Fibroblast of mammary gland (primary cell): Measurements from ENCODE around the gene REEP6.

Source experiments
- DNase-seq: peaks from one replicate; pipeline ENCODE4 v3.0.0-alpha.2; 2010; ENCODE audit warnings: low read depth
- H3K4me3 ChIP-seq: 2 replicates; pipeline ENCODE4 v1.5.1; 2011; ENCODE audit warnings: low read depth, mild to moderate bottlenecking, low read length, moderate library complexity; ENCODE audit not compliant: control insufficient read depth
- TF ChIP-seq, protein P1 (sequence below): conservative IDR thresholded peaks from 2 replicates; pipeline ENCODE4 v1.5.1; 2011; ENCODE audit warnings: low read depth, low read length, inconsistent platforms; ENCODE audit not compliant: control insufficient read depth, insufficient read depth

Gene REEP6

DNA sequence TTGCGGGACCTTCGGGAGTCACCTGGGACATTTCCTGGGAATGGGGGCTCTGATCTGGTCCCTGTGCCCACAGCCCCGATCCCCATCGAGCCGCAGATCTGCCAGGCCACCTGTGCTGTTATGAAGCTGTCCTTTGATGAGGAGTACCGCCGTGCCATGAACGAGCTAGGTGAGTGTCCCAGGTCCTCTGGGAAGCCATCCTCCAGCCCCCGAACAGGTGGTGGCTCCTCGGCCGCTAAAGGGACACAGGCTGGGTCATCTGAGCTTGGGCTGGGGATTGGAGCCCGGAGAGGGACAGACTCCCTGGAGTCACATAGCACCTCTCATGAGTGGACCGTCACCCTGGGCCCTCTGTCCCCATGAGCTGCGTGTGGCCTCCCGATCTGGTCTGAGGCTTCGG is 33.1 kb upstream of the REEP6 start:
- TF ChIP-seq, protein P1, sequence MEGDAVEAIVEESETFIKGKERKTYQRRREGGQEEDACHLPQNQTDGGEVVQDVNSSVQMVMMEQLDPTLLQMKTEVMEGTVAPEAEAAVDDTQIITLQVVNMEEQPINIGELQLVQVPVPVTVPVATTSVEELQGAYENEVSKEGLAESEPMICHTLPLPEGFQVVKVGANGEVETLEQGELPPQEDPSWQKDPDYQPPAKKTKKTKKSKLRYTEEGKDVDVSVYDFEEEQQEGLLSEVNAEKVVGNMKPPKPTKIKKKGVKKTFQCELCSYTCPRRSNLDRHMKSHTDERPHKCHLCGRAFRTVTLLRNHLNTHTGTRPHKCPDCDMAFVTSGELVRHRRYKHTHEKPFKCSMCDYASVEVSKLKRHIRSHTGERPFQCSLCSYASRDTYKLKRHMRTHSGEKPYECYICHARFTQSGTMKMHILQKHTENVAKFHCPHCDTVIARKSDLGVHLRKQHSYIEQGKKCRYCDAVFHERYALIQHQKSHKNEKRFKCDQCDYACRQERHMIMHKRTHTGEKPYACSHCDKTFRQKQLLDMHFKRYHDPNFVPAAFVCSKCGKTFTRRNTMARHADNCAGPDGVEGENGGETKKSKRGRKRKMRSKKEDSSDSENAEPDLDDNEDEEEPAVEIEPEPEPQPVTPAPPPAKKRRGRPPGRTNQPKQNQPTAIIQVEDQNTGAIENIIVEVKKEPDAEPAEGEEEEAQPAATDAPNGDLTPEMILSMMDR = no peak
- no peak overlapping the region for H3K4me3 ChIP-seq

DNA sequence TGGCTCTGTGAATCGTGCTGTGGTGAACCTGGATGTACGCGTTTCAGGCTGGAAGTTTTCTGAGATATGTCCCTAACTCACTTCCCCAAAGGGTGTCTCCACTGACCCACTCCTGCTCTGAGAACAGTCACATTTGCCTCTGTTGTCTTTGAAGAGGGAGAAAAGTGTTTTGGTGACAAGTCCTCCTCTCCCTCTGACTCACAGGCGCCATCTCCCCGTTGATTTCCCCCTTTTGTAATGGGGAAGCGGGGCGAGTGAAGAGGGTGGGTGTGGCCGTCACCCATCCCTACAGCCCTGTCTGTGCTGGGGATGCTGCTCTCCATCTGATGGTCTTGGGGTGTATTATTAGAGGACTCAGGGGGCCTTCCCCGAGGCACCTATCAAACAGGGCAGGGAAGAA is 31.5 kb upstream of the REEP6 start:
- TF ChIP-seq, protein P1 = no peak
- no peak overlapping the region for H3K4me3 ChIP-seq
- no peak for DNase-seq

More for the DNA sequence above, 33.1 kb upstream of the REEP6 start:
- DNase-seq = no peak

DNA sequence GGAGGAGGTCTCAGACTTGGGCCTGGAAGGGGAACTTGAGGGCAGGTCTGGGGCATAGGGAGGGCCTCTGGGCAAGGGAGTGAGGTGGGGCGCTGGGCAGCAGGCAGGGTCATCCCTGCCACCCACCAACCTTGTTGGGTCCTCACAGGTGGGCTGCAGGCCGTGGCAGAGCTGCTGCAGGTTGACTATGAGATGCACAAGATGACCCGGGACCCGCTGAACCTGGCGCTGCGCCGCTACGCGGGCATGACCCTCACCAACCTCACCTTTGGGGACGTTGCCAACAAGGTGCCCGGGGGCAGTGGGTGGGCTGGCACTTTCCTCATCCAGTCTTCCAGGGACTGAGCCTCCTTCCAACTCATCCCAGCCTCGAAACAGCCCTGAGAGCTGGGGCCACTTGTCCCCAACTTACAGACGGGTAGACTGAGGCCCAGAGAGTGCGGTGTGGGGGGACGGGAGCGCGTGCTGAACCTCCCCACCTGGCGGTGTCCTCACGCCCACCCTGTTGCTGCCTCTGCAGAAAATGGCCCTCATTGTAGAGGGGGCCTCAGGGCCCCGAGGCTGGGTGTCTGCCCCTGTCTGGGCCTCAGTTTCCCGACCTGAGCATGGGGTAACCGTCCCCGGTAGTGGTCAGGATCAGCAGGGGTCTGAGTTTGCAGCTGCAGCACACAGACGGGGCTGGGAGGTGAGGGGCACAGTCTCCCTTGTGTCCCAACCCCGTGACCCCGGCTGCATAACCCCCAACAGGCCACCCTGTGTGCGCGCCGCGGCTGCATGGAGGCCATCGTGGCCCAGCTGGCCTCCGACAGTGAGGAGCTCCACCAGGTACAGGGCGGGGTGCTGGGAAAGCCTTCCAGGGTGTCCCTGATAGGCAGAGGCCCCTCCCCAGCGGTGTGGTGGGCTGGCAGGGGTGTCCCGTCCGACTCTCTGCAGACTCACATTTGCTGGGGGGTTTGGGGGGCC is 30.7 kb upstream of the REEP6 start:
- TF ChIP-seq, protein P1 = no peak
- H3K4me3 ChIP-seq = no peak overlapping the region
- no peak for DNase-seq

DNA sequence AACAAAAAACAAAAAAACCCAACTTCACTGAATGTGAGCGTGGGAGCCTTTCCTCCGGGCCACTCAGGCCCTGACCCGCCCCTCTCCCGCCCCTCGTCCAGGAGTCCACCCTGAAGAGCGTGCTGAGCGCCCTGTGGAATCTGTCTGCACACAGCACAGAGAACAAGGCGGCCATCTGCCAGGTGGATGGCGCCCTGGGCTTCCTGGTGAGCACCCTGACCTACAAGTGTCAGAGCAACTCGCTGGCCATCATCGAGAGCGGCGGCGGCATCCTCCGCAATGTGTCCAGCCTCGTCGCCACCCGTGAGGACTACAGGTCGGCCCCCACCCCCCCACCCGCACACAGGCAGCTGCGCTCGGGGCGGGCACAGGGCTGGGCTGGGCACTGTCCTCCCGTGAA is 29.1 kb upstream of the REEP6 start:
- no peak for DNase-seq
- TF ChIP-seq, protein P1 = no peak
- H3K4me3 ChIP-seq = no peak overlapping the region

DNA sequence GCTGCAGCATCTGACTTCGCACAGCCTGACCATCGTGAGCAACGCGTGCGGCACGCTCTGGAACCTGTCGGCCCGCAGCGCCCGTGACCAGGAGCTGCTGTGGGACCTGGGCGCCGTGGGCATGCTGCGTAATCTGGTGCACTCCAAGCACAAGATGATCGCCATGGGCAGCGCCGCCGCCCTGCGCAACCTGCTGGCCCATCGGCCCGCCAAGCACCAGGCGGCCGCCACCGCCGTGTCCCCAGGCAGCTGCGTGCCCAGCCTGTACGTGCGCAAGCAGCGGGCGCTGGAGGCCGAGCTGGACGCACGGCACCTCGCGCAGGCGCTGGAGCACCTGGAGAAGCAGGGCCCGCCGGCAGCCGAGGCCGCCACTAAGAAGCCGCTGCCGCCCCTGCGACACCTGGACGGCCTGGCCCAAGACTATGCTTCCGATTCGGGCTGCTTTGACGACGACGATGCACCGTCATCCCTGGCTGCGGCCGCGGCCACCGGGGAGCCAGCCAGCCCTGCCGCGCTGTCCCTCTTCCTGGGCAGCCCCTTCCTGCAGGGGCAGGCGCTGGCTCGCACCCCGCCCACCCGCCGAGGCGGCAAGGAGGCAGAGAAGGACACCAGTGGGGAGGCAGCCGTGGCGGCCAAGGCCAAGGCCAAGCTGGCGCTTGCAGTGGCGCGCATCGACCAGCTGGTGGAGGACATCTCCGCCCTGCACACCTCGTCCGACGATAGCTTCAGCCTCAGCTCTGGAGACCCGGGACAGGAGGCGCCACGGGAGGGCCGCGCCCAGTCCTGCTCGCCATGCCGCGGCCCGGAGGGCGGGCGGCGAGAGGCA is 25.6 kb upstream of the REEP6 start:
- TF ChIP-seq, protein P1 = no peak
- no peak for DNase-seq
- H3K4me3 ChIP-seq = no peak overlapping the region

DNA sequence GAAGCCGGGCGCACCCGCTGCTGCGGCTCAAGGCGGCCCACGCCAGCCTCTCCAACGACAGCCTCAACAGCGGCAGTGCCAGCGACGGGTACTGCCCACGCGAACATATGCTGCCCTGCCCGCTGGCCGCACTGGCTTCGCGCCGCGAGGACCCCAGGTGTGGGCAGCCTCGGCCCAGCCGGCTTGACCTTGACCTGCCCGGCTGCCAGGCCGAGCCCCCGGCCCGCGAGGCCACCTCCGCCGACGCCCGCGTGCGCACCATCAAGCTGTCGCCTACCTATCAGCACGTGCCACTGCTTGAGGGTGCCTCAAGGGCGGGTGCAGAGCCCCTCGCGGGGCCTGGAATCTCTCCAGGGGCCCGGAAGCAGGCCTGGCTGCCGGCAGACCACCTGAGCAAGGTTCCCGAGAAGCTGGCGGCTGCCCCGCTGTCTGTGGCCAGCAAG is 24.9 kb upstream of the REEP6 start:
- TF ChIP-seq, protein P1 = no peak
- DNase-seq = no peak
- no peak overlapping the region for H3K4me3 ChIP-seq
